Right cardiac atrium (tissue), 5 donors: ENCODE data around the gene PAQR4. TPM values are rescaled to one million over a fixed set of nuclear protein-coding genes. Genes with fewer than 3 reads are reported as not detected.

Experiments used
- ATAC-seq, 2 donors: fragments of 200-7000 bp; cut with Tn5 transposase; one replicate each; pipeline versions ENCODE4 v1.8.0 to v1.9.1; 2020; ENCODE audit warnings: moderate library complexity in 2 of 2, mild to moderate bottlenecking in 1 of 2
- DNase-seq, 3 donors: peaks; one replicate each; pipeline ENCODE4 v3.0.0-alpha.2; 2020
- H3K27ac ChIP-seq: one replicate; pipeline ENCODE4 v1.5.1; 2013; ENCODE audit warnings: mild to moderate bottlenecking, low read length, control low read depth, moderate library complexity
- H3K27me3 ChIP-seq: one replicate; pipeline ENCODE4 v1.6.1; 2013; ENCODE audit not compliant: control insufficient read depth, insufficient read depth
- H3K4me1 ChIP-seq: one replicate; pipeline ENCODE4 v1.6.1; 2013; ENCODE audit warnings: low read length; ENCODE audit not compliant: control insufficient read depth, insufficient read depth
- H3K4me3 ChIP-seq: one replicate; pipeline ENCODE4 v1.5.1; 2013; ENCODE audit warnings: low read length, control low read depth
- H3K9me3 ChIP-seq: one replicate; pipeline ENCODE4 v1.6.1; 2013; ENCODE audit warnings: low read length; ENCODE audit not compliant: control insufficient read depth
- WGBS: extraction: QIAGEN DNeasy Blood & Tissue Kit; methylation state at CpG from one replicate; pipeline ENCODE4 v1.1.7; 2013; 5-methylcytosine and 5-hydroxymethylcytosine counted together
- intact Hi-C, 4 donors: fragments of 100-400 bp; cut with DNase I; formaldehyde crosslinking; loops; one replicate each; pipeline versions ENCODE4 v1.11.0 to v1.14.0; 2022 to 2023
- polyA plus RNA-seq: library from polyadenylated mRNA; stranded (reverse); fragments of 200-250 nt; gene quantifications from one replicate; pipeline ENCODE4 v1.2.3, GENCODE V29; 2013
- total RNA-seq, 4 donors: library from RNA; stranded (reverse); fragmentation: NEBNext Ultra II Directional; extraction: Animal tissue kit (Norgen Biotek cat#: 25700); gene quantifications; one replicate each; pipeline ENCODE4 v1.2.1, GENCODE V29; 2021
- donor health status: healthy with polysubstance abuse.
- donor health status: DM: no; HTN: yes; CAD: no.
- donor health status: DM: no; HTN: no; CAD: no.
- donor health status: DM: no; HTN: yes; CAD: no; lungs with severe emphysema.
- donor health status: DM: yes; HTN: yes; CAD: no.

The PAQR4 gene
- total and polyA plus RNA-seq, 5 donors = 4.0 to 10.3 (median 6.6) TPM

DNA sequence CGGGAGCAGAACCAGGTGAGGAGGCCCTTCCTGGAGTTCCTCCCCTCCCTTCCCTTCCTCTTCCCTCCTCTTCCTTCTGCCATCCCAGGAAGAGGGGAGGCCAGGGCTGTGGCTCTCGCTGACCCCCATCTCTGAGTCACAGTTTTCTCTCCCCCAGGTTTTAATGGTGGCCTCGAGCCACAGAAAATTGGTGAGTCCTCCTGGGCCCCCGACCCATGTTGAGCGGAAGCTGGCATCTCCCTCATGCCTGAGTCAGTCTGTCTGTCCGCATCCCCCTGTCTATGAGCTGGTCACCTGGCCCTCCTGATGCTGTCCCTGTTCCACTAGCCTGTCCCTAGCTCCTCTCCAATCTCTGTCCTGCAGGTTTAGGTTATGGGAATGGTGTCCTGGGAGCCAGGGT lies 30.8 kb downstream of the PAQR4 start:
- DNase-seq (no peak), ATAC-seq (no peak)
- H3K4me3 ChIP-seq = no peak overlapping the region
- no peak overlapping the region for H3K27ac ChIP-seq
- H3K9me3 ChIP-seq = no peaks in the 10 kb centered on the region
- H3K27me3 ChIP-seq = no peaks in the 10 kb centered on the region
- intact Hi-C loops = no loop called here
- 74% methylated on average over 6 of the region's 6 CpGs for WGBS
- H3K4me1 ChIP-seq = no peaks in the 10 kb centered on the region

DNA sequence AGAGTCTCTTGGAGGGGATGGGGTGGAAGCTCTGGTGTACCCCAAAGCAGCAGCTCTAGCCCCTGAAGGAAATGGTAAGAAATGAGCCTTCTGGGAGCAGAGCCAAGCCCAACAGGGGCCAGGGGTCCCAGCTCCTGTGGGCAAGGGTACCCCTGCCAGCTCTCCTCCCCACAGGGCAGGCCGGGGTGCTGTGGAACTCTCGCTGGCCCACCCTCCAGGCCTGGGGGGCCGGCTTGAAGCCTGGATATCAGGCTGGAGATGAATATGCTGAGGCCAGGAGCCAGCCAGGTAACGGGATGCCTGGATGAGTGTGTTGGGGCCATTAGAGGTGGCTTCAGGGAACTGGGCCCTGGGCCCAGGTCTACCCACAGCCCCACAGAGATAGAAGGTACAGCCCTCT lies 31.4 kb downstream of the PAQR4 start:
- intact Hi-C loops = no loop called here
- ATAC-seq = no peak
- Histone ChIP-seq H3K27ac (no peak overlapping the region), H3K9me3 (no peaks in the 10 kb centered on the region), H3K4me3 (no peak overlapping the region), H3K4me1 (no peaks in the 10 kb centered on the region), H3K27me3 (no peaks in the 10 kb centered on the region)
- 83% methylated on average over 4 of the region's 4 CpGs for WGBS
- peak in 1 of 3 donors; percentile 53 for DNase-seq

DNA sequence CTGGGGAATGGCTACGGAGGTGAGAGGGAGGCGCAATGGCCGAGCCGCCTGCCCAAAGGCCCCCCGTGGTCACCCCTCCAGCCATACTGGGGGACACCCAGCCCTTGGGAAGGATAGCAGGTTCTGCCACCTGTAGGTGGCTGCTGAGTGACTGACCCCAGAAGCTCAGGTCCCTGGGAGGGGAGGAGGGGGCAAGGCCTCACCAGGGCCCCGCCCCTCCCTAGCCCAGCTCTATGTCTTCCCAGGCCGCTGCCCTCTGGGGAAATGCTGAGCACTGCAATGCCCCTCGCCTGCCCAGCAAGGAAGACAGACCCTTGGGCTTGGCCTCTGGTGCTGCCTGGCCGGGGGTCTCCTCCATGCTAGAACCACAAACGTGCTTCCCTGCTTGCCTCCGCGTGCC lies 32.2 kb downstream of the PAQR4 start:
- 69% methylated on average over 12 of the region's 12 CpGs for WGBS
- H3K9me3 ChIP-seq = no peaks in the 10 kb centered on the region
- no peaks in the 10 kb centered on the region for H3K4me1 ChIP-seq
- DNase-seq = no peak
- no peak overlapping the region for H3K4me3 ChIP-seq
- no peak for ATAC-seq
- H3K27me3 ChIP-seq = no peaks in the 10 kb centered on the region
- no peak overlapping the region for H3K27ac ChIP-seq
- intact Hi-C loops = no loop called here

DNA sequence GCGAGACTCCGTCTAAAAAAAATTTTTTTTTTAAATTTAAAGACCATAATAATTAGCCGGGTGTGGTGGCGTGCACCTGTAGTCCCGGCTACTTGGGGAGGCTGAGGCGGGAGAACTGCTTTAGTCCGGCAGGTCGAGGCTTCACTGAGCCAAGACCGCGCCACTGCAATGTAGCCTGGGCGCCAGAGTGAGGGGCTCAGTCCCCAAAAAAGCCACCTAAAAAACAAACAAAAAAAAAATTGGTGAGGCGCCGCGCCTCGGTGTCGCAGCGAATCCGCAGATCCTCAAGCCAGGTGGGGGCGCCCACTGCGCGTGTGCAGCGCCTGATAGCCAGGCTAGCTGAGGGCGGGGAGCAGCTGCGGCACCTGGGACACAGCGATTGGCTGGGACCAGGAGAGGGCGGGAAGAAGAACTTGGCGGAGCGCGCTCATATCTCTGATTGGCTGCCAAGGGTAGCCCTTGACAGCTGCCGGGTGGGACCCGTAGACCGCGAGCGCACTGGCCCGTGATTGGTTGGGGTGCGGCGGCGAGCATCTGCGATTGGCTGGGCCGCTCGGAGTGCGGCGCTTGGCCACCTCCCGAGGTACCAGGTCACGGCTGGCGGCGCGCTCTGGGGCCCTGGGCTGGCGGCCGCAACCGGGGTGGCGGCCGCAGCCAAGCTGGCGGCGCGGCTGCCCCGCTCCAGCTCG lies 34.6 kb downstream of the PAQR4 start:
- peak overlapping the region; percentile 68 for H3K4me3 ChIP-seq
- ATAC-seq (peak; percentile 98 to 99), DNase-seq (peak; percentile 96 to 98 (median 97))
- WGBS = 8% methylated on average over 58 of the region's 58 CpGs
- H3K4me1 ChIP-seq = no peaks in the 10 kb centered on the region
- no peaks in the 10 kb centered on the region for H3K9me3 ChIP-seq
- H3K27ac ChIP-seq = no peak overlapping the region
- intact Hi-C loops = no loop called here
- H3K27me3 ChIP-seq = no peaks in the 10 kb centered on the region

DNA sequence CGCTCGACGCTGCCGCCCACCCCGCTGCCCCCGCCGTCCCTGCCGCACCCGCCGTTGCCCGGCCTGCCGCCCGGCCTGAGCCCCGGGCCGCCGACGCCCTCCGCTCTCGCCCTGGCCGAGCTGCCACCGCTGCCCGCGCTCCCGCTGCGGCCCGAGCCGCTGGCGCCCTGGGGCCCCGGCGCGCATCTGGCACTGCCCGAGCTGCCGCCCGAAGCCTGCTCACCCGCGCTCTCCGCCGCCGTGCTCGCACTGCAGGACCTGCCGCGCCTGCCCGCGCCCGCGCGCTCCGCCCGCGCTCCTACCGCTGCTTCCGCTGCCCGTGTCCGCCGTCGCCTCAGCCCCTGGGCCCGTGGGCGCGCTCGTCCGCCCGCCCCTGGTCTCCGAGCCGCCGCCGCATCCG lies 35.2 kb downstream of the PAQR4 start:
- Histone ChIP-seq H3K4me1 (no peaks in the 10 kb centered on the region), H3K9me3 (no peaks in the 10 kb centered on the region), H3K4me3 (peak overlapping the region; percentile 68), H3K27ac (peak overlapping the region; percentile 49), H3K27me3 (no peaks in the 10 kb centered on the region)
- intact Hi-C loops = no loop called here
- no peak for ATAC-seq
- under 1% methylated on average over 41 of the region's 67 CpGs for WGBS
- DNase-seq = no peak

DNA sequence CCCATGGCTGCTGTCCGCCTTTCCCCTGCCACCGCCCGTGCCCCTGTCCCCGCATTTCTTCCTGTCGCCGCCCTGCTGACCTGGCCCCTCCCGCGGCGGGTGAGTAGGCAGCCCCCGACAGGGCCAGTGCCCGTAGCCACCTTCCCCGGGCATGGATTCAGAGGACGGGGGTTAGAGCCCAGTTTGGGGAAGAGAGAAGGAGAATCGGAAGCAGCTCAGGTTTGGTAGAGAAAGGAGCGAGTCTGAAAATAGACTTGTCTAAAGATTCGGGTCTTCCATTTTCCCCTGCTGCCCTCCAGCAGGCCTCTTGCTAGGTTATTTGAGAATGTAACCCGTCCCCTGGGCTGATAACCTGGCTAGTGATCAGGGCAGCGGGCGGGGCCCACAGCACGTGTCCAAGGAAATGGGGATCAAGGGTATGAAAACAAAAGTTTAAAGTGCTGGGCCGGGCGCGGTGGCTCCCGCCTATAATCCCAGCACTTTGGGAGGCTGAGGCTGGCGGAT lies 35.7 kb downstream of the PAQR4 start:
- no peak overlapping the region for H3K27ac ChIP-seq
- ATAC-seq = no peak

DNA sequence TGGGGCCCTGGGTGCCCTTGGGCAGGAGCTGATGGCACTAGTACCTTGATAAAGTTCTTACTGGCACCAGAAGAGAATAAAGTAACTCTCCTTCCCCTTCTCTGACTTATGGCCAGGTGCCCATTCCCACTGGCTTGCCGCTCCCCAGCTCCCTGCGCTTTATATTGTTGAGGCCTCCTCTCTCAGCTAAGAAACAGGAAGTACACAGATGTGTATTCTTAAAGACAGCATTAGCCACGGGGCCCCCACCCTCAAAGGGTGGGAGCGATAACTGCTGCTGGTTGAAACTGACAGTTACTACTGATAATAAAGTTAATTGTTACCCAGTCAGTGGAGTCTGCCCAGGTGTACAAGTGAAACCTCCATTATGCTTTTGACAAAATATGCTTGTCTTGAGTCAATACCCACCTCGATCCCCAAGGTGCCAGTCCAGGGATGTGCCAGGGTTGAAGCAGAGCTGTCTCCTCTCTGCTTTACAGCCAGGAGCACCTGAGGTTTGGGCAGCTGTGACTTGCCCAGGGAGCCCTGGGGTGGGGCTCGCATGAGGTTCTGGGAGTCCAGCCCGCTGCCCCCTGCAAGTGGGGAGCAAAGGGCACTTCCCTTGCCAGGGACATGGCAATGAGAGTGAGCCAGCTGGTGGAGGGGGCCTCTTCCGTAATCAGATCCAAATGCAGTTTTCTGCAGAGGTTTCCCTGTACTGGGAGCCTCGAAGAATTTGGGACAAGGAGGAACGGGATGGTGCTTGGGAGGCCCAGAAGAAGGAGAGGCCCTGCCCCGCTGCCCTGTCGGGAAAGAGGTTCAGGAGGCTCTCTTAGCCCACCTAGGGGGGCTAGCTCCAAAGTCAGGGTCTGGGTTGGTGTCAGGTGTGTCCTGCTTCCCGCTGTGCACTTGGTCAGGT lies 38.2 kb downstream of the PAQR4 start:
- no peaks in the 10 kb centered on the region for H3K9me3 ChIP-seq
- H3K4me1 ChIP-seq = no peaks in the 10 kb centered on the region
- H3K27me3 ChIP-seq = no peaks in the 10 kb centered on the region
- no peak overlapping the region for H3K27ac ChIP-seq
- intact Hi-C loops = no loop called here
- WGBS = 49% methylated on average over 13 of the region's 13 CpGs
- DNase-seq = no peak
- no peak overlapping the region for H3K4me3 ChIP-seq
- ATAC-seq = no peak

More for the DNA sequence above, 35.7 kb downstream of the PAQR4 start:
- Histone ChIP-seq H3K4me3 (peak overlapping the region; percentile 68), H3K4me1 (no peaks in the 10 kb centered on the region), H3K27me3 (no peaks in the 10 kb centered on the region), H3K9me3 (no peaks in the 10 kb centered on the region)
- no peak for DNase-seq
- intact Hi-C loops = no loop called here
- WGBS = 7% methylated on average over 25 of the region's 25 CpGs

DNA sequence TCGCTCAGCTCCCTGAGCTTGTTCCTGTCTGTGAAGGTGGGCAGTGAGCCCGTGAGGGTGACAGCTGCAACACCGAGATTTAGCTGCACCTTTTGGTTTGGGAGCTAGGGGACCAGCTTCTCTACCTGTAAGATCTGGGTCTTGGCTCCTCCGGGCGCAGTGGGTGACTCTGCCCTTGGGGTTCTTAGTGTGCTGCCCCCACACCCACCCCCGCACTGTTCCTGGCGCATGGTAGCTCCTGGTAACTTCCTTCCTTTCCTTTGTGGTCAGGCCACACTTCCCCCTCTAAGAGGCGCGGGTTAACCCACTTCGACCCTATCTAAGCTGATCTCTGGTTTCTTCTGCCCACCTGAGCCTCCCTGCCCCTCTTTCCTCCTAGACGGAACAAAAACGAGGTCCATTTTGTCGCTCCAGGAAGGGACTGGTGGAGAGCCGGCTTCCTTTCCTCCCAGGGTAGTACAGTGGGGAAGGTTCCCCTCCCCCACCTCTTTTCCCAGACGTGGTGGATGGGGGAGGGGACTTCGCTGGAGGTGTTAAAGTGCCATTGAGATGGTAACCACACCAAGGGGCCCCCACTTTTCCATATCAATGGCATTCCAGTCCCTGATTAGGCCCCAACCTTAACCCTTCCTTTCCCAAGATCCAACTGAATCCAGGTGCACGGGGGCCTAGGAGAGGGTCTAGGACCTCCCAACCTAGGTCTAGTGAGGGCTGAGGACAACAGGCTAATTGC lies 39.0 kb downstream of the PAQR4 start:
- no peaks in the 10 kb centered on the region for H3K9me3 ChIP-seq
- H3K27me3 ChIP-seq = no peaks in the 10 kb centered on the region
- DNase-seq = no peak
- 14% methylated on average over 17 of the region's 17 CpGs for WGBS
- no peak for ATAC-seq
- no peak overlapping the region for H3K4me3 ChIP-seq
- no peaks in the 10 kb centered on the region for H3K4me1 ChIP-seq
- no peak overlapping the region for H3K27ac ChIP-seq
- intact Hi-C loops = no loop called here

DNA sequence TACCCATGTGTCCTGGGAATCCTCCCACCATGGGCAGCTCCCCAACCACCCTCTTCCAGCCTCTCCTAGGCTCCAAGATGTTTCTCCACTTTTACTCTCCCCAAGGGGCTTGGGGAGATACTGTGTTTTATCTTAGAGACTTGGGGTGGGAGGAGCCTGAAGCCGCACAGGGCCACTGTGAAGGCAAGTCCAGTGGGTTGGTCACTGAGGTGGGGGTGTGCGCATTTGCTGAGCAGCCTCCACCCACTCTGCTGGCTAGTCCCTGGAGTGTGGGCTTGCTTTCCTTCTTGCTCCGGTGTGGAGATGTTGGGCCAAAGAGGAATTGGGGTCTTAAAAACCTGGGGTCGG lies 39.5 kb downstream of the PAQR4 start:
- no peak overlapping the region for H3K4me3 ChIP-seq
- no peaks in the 10 kb centered on the region for H3K9me3 ChIP-seq
- intact Hi-C loops = no loop called here
- DNase-seq = no peak
- H3K27me3 ChIP-seq = no peaks in the 10 kb centered on the region
- 28% methylated on average over 4 of the region's 4 CpGs for WGBS
- no peak overlapping the region for H3K27ac ChIP-seq
- H3K4me1 ChIP-seq = no peaks in the 10 kb centered on the region
- no peak for ATAC-seq

DNA sequence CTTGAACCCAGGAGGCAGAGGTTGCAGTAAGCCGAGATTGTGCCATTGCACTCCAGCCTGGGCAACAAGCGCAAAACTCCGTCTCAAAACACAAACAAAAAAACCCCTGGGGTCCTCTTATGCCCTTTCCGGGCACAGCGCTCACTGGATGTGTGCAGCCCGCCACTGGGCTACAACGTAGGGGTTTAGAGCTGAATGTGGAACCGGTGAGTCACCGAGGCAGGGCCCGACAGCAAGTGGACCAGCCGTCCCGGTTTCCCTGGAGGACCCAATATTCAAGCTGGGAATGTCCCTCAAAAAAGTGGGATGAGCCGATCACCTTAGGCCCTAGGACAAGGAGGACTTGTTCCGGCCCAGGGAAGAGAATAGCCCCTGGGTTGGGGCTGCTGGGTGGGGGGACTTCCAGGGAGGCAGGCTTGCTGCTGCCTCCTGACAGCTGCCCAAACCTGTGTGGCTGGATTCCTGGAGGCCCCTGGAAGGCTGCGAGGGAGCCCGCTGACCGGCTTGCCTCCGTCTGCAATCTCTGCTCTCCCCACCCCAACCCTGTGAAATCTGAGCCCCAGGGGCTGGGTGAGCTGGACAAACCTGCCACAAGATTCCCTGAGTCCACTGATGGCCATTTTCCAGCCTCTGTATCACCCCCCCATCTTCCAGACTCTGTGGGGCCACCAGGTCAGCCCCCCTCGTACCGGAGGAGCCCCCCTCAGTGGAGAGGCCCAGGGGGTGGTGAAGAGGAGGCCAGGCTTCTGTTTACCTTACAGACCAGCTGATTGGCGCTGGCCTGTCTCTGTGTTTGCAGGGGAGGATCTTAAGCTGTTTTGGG lies 40.6 kb downstream of the PAQR4 start:
- DNase-seq (no peak), ATAC-seq (no peak)
- no peak overlapping the region for H3K4me3 ChIP-seq
- WGBS = 44% methylated on average over 21 of the region's 21 CpGs
- no peaks in the 10 kb centered on the region for H3K27me3 ChIP-seq
- intact Hi-C loops = no loop called here
- H3K9me3 ChIP-seq = no peaks in the 10 kb centered on the region
- no peak overlapping the region for H3K27ac ChIP-seq
- H3K4me1 ChIP-seq = no peaks in the 10 kb centered on the region
